ENCODE results near the gene ALDH1L2. TPM values are rescaled to one million over a fixed set of nuclear protein-coding genes. Genes with fewer than 3 reads are reported as not detected.

ALDH1L2 gene
- total and polyA plus RNA-seq, 9 of the 15 experiments (the other 6 are each of a cell fraction or from before 2014, with no cell fraction given): 1.1 to 9.9 (median 3.8) TPM

GRCh38 chr12:104986022-104986941, 98.0 kb downstream of the ALDH1L2 start, which contains the start of gene NOPCHAP1 (continued):
- TF ChIP-seq NFYB (IDR thresholded peaks at IDR 0.05; ENCODE audit: extremely low read depth, insufficient read length) (peak; percentile 21), FUS (optimal IDR thresholded peaks at IDR 0.05; ENCODE audit: low read depth, low read length) (no peak), TEAD2 (tag; IDR thresholded peaks at IDR 0.05) (no peak), ARID3A (IDR thresholded peaks at IDR 0.05; ENCODE audit: borderline replicate concordance, low read depth, low read length) (no peak), RBFOX2 (IDR thresholded peaks at IDR 0.05; ENCODE audit: low read depth, low read length) (peak; percentile 91), ZNF316 (IDR thresholded peaks at IDR 0.05) (no peak), ZNF224 (CRISPR knock-in tag; IDR thresholded peaks at IDR 0.05) (no peak), HDAC1 (IDR thresholded peaks at IDR 0.05) (peak in 1 of 2 experiments; percentile 98; a peak in 2 of 4 replicates), ZNF134 (CRISPR knock-in tag; conservative IDR thresholded peaks at IDR 0.05) (no peak), ZNF165 (CRISPR knock-in tag; IDR thresholded peaks at IDR 0.05; ENCODE audit: borderline replicate concordance) (no peak), CHD7 (IDR thresholded peaks at IDR 0.05; ENCODE audit: low read depth, low read length) (no peak), GTF2E2 (tag; IDR thresholded peaks at IDR 0.05) (no peak), RBM17 (IDR thresholded peaks at IDR 0.05; ENCODE audit: borderline replicate concordance, low read depth, low read length) (no peak), KAT7 (CRISPR knock-in tag; IDR thresholded peaks at IDR 0.05; ENCODE audit: borderline replicate concordance) (no peak; the same call in 1 of the 2 replicates), SUPT5H (IDR thresholded peaks at IDR 0.05) (peak; percentile 89), DACH1 (IDR thresholded peaks at IDR 0.05; ENCODE audit: partially characterized antibody) (no peak)

Measured in K562 (cell line).